K562 (cell line): ENCODE data around the gene CDKN3. TPM values are rescaled to one million over a fixed set of nuclear protein-coding genes. Genes with fewer than 3 reads are reported as not detected.
"Not testable (repeated sequence)": the region's sequence is repeated elsewhere in the genome, so short reads cannot be mapped to it uniquely, and the experiment has no call there.

Source experiments
- ATAC-seq: fragments of 200-7000 bp; cut with Tn5 transposase; 3 replicates; pipeline ENCODE4 v1.9.1; 2020; ENCODE audit warnings: moderate library complexity
- BruUV-seq: library from RNA; stranded (reverse); fragments of 400-500 nt; replicated peaks from 2 replicates; lab custom pipeline; 2021; lab: Mats Ljungman, UMichigan
- CTCF ChIA-PET: fragments of 300-600 bp; formaldehyde crosslinking; extraction: SDS; loops from one replicate; lab custom pipeline; 2021; ENCODE audit warnings: low intra/inter-chr PET ratio; lab: Yijun Ruan, JAX
- POLR2A ChIA-PET: fragments of 300-600, 350-650 bp; sonication (Branson Sonifier 250); formaldehyde crosslinking; extraction: SDS; loops from one replicate; lab custom pipeline; 2021; ENCODE audit warnings: antibody characterized with exemption, inconsistent platforms; lab: Yijun Ruan, JAX
- DNase-seq, 4 experiments: peaks; one replicate each; pipeline versions ENCODE4 v3.0.0 to v3.0.0-alpha.2; 2011 to 2018; ENCODE audit warnings: low spot score in 3 of 4, mixed read lengths in 3 of 4; ENCODE audit errors: extremely low read depth in 1 of 4
- FAIRE-seq: peaks from 2 replicates; lab custom pipeline; 2011; peaks lifted over from hg19 to GRCh38; lab: Jason Lieb, UNC
- H2AFZ ChIP-seq: 2 replicates; pipeline ENCODE4 v1.6.0; 2011; ENCODE audit warnings: low read depth, low read length, control low read depth, inconsistent platforms
- H3K27ac ChIP-seq: fragments of 200-600 bp; 3 replicates; pipeline ENCODE4 v1.8.0; 2011; ENCODE audit warnings: low read depth, mild to moderate bottlenecking, control low read depth, inconsistent platforms, low read length, moderate library complexity, mixed read lengths; ENCODE audit errors: extremely low read depth
- H3K27me3 ChIP-seq, 2 experiments: fragments of 300-600 bp in 1 of 2; 2 replicates in 1 of 2; 3 replicates in 1 of 2; pipeline versions ENCODE4 v1.6.0 to v1.8.0; 2011; ENCODE audit warnings: inconsistent platforms in 2 of 2, low read length in 2 of 2, mild to moderate bottlenecking in 1 of 2, mixed read lengths in 1 of 2, moderate library complexity in 1 of 2; ENCODE audit not compliant: control insufficient read depth in 2 of 2, insufficient read depth in 2 of 2
- H3K36me3 ChIP-seq: fragments of 300-600 bp; 3 replicates; pipeline ENCODE4 v1.8.0; 2011; ENCODE audit warnings: mild to moderate bottlenecking, low read length, inconsistent platforms; ENCODE audit not compliant: control insufficient read depth, insufficient read depth
- H3K4me1 ChIP-seq, 2 experiments: fragments of 200-600 bp in 1 of 2; replicated peaks in 1 of 2; 2 replicates in 1 of 2; 3 replicates in 1 of 2; pipeline versions ENCODE4 v1.5.1 to v1.8.0; 2011; ENCODE audit warnings: inconsistent platforms in 2 of 2, low read length in 2 of 2, mild to moderate bottlenecking in 1 of 2, mixed read lengths in 1 of 2, moderate library complexity in 1 of 2; ENCODE audit not compliant: control insufficient read depth in 2 of 2, insufficient read depth in 2 of 2
- H3K4me2 ChIP-seq: 2 replicates; pipeline ENCODE4 v1.6.1; 2011; ENCODE audit warnings: low read length, control low read depth, inconsistent platforms, mixed read lengths; ENCODE audit not compliant: insufficient read depth
- H3K4me3 ChIP-seq: fragments of 200-600 bp; sonication (generic), shearing (Covaris generic); 2 replicates; pipeline ENCODE4 v1.5.1; 2016; ENCODE audit warnings: control low read depth, inconsistent platforms
- H3K79me2 ChIP-seq: fragments of 200-600 bp; 3 replicates; pipeline ENCODE4 v1.8.0; 2011; ENCODE audit warnings: low read length, inconsistent platforms; ENCODE audit not compliant: control insufficient read depth, insufficient read depth
- H3K9ac ChIP-seq, 2 experiments: 2 replicates each; pipeline versions ENCODE4 v1.6.0 to v1.6.1; 2011; ENCODE audit warnings: low read depth in 2 of 2, low read length in 2 of 2, control low read depth in 1 of 2, inconsistent platforms in 1 of 2, mild to moderate bottlenecking in 1 of 2, mixed read lengths in 1 of 2; ENCODE audit not compliant: insufficient read depth in 1 of 2
- H3K9me1 ChIP-seq: one replicate; pipeline ENCODE4 v1.6.0; 2011; ENCODE audit warnings: inconsistent platforms, mild to moderate bottlenecking, low read length, moderate library complexity; ENCODE audit not compliant: control insufficient read depth, insufficient read depth
- H3K9me3 ChIP-seq: replicated peaks from 2 replicates; pipeline ENCODE4 v1.5.1; 2011; ENCODE audit warnings: low read depth, low read length, inconsistent platforms; ENCODE audit not compliant: control insufficient read depth, insufficient read depth
- H4K20me1 ChIP-seq: replicated peaks from 2 replicates; pipeline ENCODE4 v1.6.1; 2011; ENCODE audit warnings: low read length, inconsistent platforms, mixed read lengths; ENCODE audit not compliant: control insufficient read depth, insufficient read depth
- EGR1 ChIP-seq: fragments of 450-650 bp; conservative IDR thresholded peaks from 2 replicates; pipeline ENCODE4 v1.6.1; 2017; ENCODE audit warnings: mild to moderate bottlenecking
- ZSCAN32 ChIP-seq: fragments of 450-650 bp; formaldehyde crosslinking; IDR thresholded peaks from 2 replicates; pipeline ENCODE4 v1.4.0; 2020; ENCODE audit warnings: mild to moderate bottlenecking, moderate library complexity
- WGBS: fragments of 100-300 bp; shearing (Covaris generic); methylation state at CpG from one replicate; pipeline ENCODE4 v1.1.6; 2016; ENCODE audit warnings: low coverage, mixed read lengths; ENCODE audit not compliant: insufficient coverage; ENCODE audit errors: missing lambda C conversion rate; 5-methylcytosine and 5-hydroxymethylcytosine counted together
- in situ Hi-C: fragments of 300-500 bp; cut with MboI; formaldehyde crosslinking; loops from 4 replicates; pipeline ENCODE4 v1.15.0; 2018; ENCODE audit warnings: inconsistent platforms, mixed read lengths
- intact Hi-C: fragments of 100-400 bp; cut with micrococcal nuclease; formaldehyde crosslinking; loops from 2 replicates; pipeline ENCODE4 v1.14.2; 2022
- polyA plus RNA-seq, 8 experiments: library from polyadenylated mRNA; depleted of rRNA in 4 of 8; stranded (reverse) in 5 of 8; unstranded in 3 of 8; fragments of >200 nt; fragmentation: Nextera tagmentation in 2 of 8; fragmentation: Illumina TruSeq in 1 of 8; extraction: Ambion mirVana in 2 of 8; extraction: Trizol in 1 of 8; gene quantifications; 2 replicates each; pipeline versions ENCODE4 v1.2.1 to v1.2.3, GENCODE V29; 2011 to 2014; ENCODE audit warnings: inconsistent platforms in 1 of 8, missing spikeins in 1 of 8
- total RNA-seq, 7 experiments: library from RNA; depleted of rRNA in 6 of 7; stranded (reverse); fragments of >200 nt in 6 of 7; fragmentation: Illumina TruSeq in 2 of 7; extraction: Trizol in 2 of 7; gene quantifications; 2 replicates each; pipeline versions ENCODE4 v1.2.1 to v1.2.3, GENCODE V29; 2011 to 2021; ENCODE audit warnings: low replicate concordance in 1 of 7

Gene CDKN3
- total and polyA plus RNA-seq, 9 of the 15 experiments (the other 6 are each of a cell fraction or from before 2014, with no cell fraction given) = 41.3 to 128 (median 70.7) TPM

DNA sequence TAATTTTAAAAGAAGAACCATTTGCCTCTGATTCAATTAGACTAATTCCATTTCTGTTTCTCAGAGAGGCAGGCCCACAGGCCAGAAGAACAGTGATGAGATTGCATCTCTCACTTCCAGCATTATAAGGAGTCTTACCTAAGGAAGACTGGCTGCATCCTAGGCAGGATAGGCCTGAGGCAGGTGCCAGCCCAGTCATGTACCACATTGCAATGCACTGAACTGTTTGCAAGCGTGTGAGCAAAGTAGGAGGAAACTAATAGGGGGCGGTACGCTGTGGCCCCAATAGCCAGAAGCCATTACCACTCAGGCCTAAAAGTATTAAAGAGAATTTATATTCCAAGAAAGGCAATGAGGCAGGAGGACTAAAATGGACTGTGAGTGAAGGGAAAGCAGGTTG lies 56.4 kb downstream of the CDKN3 start:
- BruUV-seq = no TSS peak
- DNase-seq = no peak
- Histone ChIP-seq H3K27ac (no peak overlapping the region), H4K20me1 (no peaks in the 10 kb centered on the region), H3K4me1 (no peaks in the 10 kb centered on the region), H3K36me3 (no peaks in the 10 kb centered on the region), H3K4me2 (no peak overlapping the region), H2AFZ (no peak overlapping the region), H3K4me3 (no peak overlapping the region), H3K79me2 (no peaks in the 10 kb centered on the region), H3K9me1 (no peaks in the 10 kb centered on the region), H3K9me3 (no peaks in the 10 kb centered on the region), H3K27me3 (no peaks in the 10 kb centered on the region), H3K9ac (no peak overlapping the region)
- in situ Hi-C loops = no loop called here
- FAIRE-seq = no peak
- POLR2A ChIA-PET = interaction anchor here (1.6 kb wide), 1 partner anchor 11 kb away, joined by 3 read pairs; no protein-coding TSS in a partner anchor
- no peak for ATAC-seq
- TF ChIP-seq ZSCAN32 (CRISPR knock-in tag) = no peak
- CTCF ChIA-PET = no interaction called here
- WGBS = 69% methylated on average over 3 of the region's 3 CpGs
- intact Hi-C loops = no loop called here

DNA sequence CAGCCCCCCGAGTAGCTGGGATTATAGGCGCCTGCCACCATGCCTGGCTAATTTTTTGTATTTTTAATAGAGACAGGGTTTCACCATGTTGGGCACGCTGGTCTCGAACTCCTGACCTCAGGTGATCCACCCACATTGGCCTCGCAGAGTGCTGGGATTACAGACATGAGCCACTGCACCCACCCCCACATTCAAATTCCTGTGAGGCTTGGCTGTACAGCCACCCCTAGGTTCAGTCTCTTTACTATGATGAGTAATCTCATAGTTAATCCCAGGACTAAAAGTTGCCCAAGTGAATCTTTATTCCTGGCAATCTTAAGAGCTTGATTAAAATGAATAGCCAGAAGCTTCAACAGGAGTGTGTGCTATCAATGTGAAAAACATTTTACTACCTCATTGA lies 57.2 kb downstream of the CDKN3 start:
- H2AFZ ChIP-seq, H3K36me3 ChIP-seq, FAIRE-seq, H3K9me3 ChIP-seq, H3K4me3 ChIP-seq, in situ Hi-C loops, POLR2A ChIA-PET, CTCF ChIA-PET, H3K27ac ChIP-seq, ATAC-seq, H3K79me2 ChIP-seq, H3K9ac ChIP-seq, intact Hi-C loops: not testable (repeated sequence)
- WGBS = 67% methylated on average over 1 of the region's 5 CpGs
- TF ChIP-seq EGR1 = peak; percentile 34; the same call in 1 of the 2 replicates
- TF ChIP-seq, all 486 proteins: peak for 1; not testable (repeated sequence) for 485
- H3K27me3 ChIP-seq, H3K4me1 ChIP-seq, H3K4me2 ChIP-seq, H4K20me1 ChIP-seq, H3K9me1 ChIP-seq, BruUV-seq, DNase-seq: not testable (repeated sequence)
